NCI-H748 (cell line): ENCODE results near the gene UQCRHL.

ENCODE experiments used
- DNase-seq: peaks from one replicate; lab custom pipeline; 2025; ENCODE audit not compliant: unreplicated experiment; lab: John Stamatoyannopoulos, UW

Gene UQCRHL

DNA sequence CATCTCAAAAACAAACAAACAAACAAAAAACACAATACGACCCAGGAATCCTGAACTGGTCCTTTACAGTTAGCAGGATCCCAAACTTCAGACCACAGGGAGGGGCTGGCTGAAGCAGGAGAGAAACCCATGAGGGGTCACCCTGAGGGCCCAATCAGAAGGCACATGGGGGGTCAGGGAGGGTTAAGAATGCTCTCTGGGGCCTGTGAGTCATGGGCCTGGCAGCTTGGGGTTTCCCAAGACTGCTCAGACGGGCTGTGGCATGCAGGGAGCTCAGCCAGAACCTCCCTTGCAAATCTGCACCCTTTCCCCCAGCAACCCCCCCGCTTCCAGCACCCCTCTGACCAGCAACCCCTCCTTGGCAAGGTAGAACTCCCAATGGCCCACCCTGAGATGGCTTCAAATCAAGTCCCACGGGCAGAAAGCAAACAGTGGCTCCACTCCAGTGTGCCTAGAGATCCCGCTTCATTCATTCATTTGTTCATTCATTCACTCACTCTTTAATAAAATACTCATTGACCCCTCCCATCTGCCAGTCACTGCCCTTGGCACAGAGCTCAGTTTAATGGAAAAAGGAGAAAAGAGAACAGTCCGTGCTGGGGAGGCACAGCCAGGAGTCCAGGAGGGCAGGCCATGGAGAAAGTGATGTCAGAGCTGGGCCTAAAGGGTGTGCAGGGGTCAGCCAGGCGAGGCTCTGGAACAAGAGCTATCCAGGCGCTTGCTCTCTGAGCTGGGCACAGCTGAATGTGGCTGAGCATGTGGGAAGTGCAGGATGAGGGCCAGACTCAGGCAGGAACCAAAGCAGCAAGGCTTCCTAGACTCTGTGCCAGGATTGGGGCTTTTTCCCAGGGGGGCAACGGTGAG, 8.2 kb downstream of the UQCRHL start:
- DNase-seq, result no peak

DNA sequence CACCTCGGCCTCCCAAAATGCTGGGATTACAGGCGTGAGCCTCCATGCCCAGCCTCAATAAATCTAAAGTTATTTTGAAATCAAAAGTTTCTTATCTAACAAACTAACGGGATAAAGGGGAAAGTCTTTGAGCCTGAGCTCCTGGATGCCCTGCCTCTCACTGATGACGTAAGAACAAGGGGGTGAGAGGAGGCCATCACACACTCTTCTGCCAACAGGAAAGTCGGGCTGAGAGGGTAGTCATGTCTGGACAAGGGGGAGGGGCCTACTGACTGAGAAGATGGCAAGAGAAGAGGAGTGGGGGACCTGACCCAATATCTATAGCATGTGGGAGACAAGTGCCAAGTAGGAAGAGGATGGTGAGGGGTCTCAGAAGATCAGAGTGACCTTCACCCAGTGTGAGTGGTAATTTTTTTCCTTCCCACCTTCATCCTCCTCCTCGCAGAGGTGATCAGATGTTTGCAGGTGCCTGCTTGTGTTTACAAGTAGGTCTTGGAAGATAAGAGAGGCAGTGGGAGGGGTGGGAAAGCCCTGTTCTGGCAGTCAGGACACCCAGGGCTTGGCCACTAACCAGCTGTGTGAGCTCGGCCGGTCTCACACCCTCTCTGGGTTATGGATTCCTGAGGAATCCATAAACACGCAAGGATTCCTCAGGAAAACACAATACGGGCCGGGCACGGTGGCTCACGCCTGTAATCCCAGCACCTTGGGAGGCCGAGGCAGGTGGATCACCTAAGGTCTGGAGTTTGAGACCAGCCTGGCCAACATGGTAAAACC, 9.6 kb downstream of the UQCRHL start:
- no peak for DNase-seq

DNA sequence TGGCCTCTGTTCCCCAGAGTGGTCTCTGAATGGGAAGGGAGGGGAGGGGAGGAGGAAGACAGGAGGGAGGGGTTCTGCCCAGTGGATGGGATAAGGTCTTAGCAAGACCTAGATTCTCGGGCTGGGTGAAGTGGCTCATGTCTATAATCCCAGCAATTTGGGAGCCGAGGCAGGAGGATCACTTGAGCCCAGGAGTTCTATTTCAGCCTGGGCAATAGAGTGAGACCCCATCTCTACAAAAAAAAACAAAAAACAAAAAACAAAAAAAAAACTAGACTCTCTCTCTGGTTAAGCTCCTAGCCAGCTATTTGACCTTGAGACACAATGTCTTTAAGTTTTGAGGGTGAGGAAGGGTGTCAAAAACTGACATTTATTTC, 11.4 kb downstream of the UQCRHL start:
- no peak for DNase-seq

DNA sequence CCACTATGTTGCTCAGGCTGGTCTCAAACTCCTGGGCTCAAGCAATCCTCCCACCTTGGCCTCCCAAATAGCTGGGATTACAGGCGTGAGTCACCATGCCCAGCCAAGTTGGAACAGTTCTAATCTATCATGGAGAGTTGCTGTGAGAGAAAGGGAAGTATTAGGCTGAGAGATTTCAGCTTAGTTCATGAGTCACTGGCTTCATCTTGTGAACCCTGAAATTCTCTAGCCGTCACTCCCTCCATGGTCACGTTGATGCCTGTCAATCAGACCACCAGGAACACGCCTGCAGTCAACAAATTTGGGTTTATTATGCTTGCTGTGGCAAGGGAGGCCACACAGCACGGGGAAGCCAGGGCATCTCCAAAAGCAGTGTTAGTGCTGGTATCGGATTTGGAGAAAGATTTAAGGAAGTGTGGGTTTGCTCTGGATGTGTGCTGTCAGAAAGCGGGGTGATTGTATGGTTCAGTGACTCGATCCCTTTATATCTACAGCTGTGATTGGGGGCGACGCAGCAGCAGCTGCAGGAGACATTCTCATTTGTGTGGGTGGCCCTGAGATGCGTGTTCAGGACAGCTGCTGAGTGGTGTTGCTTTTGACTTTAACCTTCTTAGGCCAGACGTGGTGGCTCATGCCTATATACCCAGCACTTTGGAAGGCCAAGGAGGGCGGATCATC, 18.7 kb downstream of the UQCRHL start:
- DNase-seq, result no peak

DNA sequence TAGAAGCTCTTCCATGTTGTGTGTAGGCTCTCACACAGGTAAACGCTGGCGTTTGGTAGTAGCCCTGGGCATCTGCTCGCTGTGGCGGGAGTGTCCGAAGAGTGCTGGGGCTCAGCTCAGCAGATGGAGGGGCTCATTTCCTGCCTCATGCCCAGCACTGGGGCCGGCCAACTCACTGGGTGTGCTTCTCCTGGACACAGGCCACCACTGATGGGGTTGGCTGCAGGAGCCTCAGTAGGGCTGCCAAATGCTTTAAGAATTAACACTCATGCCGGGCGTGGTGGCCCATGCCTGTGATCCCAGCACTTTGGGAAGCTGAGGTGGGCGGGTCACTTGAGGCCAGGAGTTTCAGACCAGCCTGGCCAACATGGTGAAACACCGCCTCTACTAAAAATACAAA, 20.9 kb downstream of the UQCRHL start:
- DNase-seq, result no peak

DNA sequence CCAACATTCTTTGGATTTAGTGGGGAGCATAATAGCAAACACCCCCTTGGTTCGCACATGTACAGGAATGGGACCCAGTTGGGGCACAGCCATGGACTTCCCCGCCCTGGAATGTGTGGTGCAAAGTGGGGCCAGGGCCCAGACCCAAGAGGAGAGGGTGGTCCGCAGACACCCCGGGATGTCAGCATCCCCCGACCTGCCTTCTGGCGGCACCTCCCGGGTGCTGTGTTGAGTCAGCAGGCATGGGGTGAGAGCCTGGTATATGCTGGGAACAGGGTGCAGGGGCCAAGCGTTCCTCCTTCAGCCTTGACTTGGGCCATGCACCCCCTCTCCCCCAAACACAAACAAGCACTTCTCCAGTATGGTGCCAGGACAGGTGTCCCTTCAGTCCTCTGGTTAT, 21.8 kb downstream of the UQCRHL start:
- no peak for DNase-seq

DNA sequence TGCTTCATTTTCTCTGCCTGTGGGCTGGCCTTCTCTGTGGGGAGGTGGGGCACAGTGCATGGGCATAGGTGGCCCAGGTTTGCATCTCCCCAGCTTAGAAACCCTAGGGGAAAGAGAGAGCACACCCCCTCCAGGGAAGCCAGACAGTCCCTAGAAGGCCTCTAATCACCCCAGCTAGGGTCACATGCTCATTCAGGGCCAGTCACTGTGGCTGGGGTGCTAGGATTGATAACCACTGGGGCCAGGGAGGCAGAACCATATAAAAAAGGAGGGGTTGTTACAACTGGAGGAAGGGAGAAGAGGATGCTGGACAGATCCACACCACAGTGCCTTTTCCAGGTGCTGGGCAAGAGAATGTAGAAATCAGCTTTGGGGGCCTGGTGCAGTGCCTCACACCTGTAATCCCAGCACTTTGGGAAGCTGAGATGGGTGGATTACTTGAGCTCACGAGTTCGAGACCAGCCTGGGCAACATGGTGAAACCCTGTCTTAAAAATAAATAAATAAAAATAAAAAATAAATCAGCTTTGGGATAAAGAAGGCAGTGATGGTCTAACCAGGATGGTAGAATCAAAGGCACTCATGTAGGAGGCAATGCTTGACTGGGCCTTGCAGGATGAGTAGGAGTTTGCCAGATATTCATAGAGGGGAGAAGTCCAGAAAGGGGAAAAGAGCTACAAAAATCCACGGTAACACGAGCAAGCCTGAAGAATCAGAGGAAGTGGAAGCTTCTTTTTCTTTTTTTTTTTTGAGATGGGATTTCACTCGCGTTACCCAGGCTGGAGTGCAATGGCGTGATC, 29.3 kb downstream of the UQCRHL start:
- DNase-seq, result no peak

DNA sequence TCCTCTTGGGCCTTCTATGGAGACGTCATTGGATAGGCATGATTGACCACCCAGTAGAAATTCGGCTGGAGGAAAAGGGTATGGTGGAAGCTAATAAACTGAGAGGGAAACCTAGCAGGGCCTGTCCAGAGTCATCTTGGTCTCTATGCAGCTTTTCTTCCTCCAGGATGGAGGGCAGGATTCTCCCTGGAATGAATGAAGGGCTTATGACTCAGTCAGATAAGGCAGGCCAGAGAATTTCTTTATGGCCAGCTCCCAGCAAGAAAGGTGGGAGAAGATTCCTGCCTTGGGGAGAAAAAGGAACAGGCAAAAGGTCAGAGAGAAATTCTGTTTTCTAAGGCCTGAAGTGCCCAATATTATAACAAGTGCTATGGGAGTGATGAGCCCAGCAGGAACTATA, 31.7 kb downstream of the UQCRHL start:
- no peak for DNase-seq

DNA sequence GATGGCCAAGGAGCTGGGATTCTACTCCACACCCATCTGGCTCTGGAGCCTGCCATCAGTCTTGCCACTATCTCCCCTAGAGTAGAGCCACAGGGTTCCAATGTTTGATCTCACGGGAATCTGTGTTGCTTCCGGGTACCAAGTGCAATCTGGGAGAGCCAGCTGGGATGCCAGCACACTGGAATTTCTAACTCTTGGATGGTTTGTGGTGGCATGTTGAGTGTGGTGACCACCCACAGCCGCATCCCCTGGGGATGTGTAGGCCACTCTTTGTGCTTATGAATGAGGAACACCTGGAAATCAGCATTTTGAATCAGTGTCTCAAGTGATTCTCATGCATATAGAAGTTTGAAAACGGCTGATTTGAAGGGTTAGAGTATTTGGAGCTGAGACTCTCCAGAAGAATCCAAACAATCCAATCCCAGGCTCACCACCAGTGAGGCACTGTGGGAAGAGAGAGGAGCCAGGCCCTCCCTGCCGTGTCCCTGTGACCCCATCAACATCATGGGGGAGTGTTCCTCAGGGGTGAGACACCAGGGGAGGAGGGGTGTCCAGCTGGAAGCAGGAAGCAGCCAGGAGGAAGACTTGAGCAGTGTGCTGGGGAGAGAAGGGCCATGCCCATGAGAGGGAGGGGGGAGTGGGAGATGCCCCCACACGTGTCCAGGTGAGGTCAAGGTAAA, 35.5 kb downstream of the UQCRHL start:
- no peak for DNase-seq

DNA sequence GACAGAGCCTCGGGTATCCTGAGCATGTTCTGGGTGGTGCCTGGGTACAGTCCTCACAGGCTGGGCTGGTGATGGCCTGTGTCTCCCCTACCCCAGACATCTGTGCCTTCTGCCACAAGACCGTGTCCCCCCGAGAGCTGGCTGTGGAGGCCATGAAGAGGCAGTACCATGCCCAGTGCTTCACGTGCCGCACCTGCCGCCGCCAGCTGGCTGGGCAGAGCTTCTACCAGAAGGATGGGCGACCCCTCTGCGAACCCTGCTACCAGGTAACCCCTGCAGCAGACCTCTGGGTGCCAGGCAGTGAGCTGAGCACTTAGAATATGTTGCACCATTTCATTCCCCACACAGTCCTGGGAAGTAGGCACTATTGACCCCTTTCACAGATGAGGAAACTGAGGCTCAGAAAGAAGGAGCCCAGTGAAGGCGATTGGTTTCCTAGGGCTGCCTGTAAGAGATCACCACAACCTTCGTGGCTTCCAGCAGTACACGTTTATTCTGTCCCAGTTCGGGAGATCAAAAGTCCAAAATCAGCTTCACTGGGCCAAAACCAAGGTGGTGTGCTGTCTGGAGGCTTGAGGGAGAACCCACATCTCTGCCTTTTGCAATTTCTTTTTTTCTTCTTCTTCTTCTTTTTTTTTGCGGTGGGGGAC, 37.0 kb downstream of the UQCRHL start:
- DNase-seq, result no peak

DNA sequence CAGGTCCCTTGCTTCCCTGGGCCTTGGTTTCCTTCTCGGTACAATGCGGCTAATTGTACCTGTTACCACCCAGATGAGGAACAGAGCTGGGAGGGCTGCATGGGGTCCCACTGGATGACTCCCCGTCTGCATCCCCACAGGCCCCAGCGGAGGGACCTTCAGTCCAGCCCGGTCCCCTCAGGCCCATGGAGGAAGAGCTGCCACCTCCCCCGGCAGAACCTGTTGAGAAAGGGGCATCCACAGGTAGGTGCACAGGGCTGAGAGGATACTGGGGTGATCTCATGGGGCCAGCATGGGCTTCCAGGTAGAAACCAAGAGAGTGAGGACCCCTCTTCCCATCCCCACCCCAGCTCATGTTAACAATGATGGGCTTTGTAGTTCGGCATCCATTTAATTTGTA, 39.1 kb downstream of the UQCRHL start:
- DNase-seq, result no peak

DNA sequence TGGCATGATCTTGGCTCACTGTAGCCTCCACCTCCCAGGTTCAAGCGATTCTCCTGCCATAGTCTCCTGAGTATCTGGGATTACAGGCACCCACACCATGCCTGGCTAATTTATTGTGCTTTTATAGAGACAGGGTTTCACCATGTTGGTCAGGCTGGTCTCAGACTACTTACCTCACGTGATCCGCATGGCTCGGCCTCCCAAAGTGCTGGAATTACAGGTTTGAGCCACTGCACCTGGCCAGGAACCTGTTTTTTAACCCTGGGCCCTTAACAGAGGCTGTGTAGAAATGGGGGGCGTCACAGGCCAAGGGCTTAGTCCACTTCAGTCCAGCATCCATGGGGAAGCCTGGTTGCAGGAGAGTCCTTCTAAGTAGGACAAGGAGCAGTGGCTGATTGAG, 39.5 kb downstream of the UQCRHL start:
- DNase-seq, result no peak

DNA sequence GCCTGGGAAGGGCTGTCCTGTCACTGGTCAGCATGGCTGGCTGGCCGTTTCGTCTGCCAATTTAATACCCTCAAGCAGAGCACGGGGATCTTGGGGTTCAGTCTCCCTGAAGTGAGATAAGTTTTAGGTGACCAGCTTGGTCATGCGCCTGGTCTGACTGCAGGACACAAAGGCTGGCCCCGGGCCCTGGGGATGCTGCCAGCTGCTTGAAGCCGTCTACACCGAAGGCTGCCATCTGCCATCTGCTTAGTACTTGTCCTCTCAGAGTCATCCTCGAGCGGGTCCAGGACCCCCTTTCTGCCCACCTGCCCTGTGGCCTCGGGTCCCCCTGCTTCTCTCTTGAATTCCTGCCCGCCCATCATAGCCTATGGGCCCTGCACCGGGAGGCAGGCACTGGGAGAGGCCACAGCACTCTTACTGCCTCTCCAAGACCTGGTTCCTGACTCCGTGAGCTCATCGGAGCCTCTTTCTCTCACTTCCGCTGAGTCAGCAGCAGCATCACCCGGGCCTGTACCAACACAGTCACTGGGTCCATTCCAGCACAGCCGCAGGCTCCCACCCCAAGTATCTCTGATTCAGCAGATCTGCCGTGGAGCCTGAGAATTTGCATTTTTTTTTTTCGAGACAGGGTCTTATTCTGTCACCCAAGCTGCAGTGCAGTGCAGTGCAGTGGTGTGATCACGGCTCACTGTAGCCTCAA, 41.8 kb downstream of the UQCRHL start:
- DNase-seq, result no peak

DNA sequence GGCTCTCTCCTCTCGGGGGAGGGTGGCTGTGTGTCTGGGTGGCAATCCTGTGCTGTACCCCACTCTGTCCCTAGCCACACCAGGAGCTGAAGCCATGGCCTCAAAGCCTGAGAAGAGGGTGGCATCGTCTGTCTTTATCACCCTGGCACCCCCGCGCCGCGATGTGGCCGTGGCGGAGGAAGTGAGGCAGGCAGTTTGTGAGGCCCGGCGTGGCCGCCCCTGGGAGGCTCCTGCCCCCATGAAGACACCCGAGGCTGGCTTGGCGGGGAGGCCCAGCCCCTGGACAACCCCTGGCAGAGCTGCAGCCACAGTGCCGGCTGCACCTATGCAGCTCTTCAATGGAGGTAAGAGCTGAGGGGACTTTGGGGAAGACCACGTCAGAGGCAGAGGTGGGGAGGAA, 42.6 kb downstream of the UQCRHL start:
- DNase-seq, result no peak

DNA sequence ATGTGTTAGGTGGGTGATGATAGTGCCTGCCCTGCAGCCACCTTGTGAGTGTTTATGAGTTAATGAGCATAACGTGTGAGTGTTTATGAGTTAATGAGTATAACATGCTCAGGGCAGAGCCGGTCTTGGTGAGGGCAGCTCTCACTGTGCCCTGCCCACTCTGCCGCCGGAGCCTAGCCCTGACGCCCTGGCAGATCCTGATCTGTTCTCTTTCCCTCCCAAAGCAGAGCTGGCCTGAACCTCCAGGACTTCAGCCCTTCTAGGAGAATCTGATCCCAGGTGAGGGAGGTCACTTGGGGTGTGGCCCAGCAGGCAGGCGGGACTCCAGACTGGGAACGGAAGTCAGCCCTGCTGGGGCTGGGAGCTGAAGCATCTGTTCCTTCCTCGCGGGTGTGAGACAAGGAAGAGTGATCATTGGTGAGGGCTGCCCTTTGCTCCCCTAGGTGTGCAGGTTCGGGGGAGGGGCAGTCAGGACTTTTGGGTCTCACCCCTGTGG, 43.1 kb downstream of the UQCRHL start:
- DNase-seq, result no peak

DNA sequence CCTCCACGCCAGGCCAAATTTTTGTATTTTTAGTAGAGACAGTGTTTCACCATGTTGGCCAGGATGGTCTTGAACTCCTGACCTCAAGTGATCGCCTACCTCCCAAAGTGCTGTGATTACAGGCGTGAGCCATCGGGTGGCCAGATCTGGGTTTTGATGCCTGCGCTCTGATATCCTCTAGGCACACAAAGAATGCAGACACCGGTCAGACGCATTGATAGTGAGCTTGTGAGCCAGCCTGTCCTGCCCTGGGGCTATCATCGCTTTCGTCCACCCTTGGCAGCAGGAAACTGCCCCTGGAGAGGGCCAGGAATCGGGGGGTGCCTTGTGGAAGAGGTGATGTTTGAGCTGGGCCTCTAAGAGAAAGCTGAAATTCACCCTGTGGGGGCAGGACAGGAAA, 44.9 kb downstream of the UQCRHL start:
- no peak for DNase-seq

DNA sequence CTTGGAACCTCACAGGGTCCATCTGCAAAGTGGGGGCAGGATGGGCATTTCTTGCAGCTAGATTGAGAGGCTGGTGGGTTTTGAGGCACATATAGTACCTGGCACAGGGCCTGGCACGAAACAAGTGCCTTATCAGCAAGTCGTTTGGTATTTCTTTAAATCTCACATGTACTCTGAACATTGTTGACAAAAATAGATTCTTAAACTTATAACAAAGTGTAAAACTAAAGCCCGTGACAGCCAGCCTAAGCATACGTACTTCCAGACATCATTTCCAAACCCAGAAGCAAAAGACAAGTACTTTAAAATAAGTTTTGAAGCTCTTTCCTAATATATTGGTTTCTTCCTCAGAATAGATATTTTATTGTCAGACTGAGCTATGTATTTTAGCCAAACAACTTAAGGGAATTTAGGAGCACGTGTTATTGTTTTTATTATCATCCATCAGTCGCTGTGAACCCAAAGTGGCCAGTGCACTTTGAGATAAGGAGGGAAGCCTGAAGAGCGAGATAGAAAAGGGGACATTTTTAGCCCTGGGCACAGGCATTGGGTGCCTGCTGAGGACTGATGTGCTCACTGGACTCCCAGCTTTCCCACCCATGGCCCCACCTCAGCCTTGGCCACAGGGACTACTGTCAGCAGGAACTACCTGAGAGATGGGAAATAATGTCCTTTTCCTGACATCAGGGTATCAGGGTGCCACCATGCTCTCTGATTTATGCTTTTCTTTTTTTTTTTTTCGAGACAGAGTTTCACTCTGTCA, 45.9 kb downstream of the UQCRHL start:
- DNase-seq, result no peak

DNA sequence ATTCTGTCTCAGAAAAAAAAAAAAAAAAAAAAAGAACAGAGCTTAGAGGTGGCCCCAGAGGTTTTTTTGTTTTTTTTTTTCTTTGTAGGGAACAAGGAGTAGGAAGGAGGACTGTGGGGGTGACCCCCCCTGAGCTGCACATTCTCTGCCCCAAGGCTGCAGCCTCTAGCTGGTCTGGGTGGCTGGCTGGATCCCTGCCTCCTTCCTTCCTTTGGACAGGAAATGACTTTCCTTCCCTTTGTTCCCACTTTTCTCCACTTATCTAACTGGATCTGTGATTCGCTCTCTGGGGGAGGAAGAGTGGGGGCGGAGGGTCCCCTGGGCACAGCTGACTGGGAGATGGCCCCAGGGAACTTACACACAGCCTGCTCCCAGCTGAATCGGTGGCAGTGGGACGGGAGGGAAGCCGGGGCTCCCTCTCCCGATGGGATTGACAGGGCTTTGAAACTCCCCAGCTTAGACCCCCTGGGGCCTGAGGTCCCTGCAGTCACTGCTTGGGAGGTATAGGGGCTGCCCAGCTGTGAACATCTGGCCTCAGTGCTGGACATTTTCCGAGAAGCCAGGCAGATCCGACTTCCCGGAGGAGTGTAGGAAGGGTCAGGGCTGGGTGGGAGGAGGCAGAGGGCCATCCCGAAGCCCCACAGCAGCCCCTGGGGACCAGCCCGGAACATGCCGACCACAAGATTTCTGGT, 46.8 kb downstream of the UQCRHL start:
- no peak for DNase-seq
